NCI-H748 (cell line): Measurements from ENCODE around the gene CHD9NB.
A peak's percentile ranks its signal among the peaks of the same experiment; 100 is the strongest.
"Not testable (repeated sequence)": the region's sequence is repeated elsewhere in the genome, so short reads cannot be mapped to it uniquely, and the experiment has no call there.

Experiments used
- DNase-seq: peaks from one replicate; lab custom pipeline; 2025; ENCODE audit not compliant: unreplicated experiment; lab: John Stamatoyannopoulos, UW

CHD9NB gene

GRCh38 chr16:53084141-53084541, 31.4 kb upstream of the CHD9NB start:
- DNase-seq: no peak

DNA sequence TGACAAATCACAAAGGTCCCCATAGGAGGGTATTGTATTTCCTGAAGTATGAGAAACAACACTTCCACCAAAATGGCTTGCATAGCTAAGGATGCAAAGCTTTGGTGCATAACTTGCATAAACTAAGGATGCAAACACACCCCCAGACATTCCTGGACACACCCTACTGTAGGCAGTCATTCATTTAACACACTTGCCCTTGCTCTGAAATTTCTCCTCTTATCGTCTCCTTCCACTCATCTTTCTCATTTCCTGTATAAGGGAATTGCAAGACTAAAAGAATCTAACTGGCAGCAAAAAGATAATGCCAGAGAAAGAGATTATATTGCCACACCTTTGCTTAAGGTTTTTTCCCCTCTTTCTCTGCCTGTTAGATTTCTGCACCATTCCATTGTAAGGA, 30.4 kb upstream of the CHD9NB start:
- no peak for DNase-seq

- no peak for DNase-seq
These were observed 29.8 kb upstream of the CHD9NB start for GRCh38 chr16:53082509-53082908.

DNA sequence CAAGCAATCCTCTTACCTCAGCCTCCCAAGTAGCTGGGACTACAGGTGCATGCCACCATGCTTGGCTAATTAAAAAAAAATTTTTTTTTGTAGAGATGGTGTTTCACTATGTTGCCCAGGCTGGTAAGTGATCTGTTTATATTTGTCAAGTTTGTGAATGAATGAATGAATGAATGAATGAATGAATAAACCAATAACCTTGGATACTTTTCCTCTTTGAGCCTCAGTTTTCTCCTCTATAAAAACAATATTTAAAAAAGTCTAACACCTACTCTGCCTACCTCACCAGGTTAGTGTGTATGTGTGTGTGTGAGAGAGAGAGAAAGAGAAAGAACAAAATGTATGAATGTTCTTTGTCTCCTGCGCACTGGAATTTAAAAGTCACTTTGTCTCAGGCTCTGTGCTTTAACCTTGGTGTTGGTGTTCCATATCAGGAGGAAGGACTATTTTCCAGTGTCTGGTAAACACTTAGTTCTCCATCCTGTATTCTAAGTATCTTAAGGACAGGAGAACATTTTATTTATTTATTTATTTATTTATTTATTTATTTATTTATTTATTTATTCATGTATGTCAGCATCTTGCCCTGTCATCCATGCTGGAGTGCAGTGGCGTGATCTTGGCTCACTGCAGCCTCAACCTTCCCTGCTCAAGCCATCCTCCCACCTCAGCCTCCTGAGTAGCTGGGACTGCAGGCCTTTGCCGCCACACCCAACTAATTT, 29.1 kb upstream of the CHD9NB start:
- DNase-seq: no peak

GRCh38 chr16:53081032-53081424, 28.3 kb upstream of the CHD9NB start:
- no peak for DNase-seq

DNA sequence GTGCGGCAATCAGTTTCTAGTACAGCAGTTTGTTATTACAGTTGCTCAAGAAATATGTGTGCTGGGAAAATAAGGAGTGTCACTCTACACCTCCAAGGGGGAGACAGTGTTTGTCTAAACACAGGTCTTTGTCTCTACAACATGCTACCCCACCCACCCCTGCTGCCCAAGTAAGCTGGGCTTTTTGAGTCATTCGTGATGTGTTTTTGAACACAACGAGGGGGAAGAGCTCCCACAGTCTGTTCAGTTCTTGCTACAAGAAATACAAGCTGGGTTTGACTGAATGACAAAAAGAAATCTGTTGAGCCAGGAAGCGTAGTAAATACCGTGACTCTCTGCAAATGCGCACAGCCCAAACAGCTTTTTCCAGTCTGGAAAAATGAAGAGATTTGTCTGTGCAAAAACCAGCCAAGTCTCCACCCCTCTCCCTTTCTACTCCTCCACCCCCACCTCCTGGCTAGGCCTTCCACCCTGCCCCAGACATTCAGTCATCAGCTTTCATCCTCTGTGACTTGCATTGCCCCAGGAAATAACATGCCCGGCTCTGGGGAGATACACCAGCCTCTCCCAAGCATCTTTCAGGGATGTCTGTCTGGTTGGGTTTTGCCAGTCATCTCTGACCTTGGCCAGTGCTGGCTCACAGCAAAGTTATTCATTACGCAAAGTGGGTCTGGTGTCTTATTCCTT, 27.8 kb upstream of the CHD9NB start:
- no peak for DNase-seq

GRCh38 chr16:53078765-53079485, 26.2 kb upstream of the CHD9NB start:
- DNase-seq: no peak

- no peak for DNase-seq
These were observed 25.6 kb upstream of the CHD9NB start for GRCh38 chr16:53078247-53078646.

- not testable (repeated sequence) for DNase-seq
These were observed 22.8 kb upstream of the CHD9NB start for GRCh38 chr16:53075461-53075860.

DNA sequence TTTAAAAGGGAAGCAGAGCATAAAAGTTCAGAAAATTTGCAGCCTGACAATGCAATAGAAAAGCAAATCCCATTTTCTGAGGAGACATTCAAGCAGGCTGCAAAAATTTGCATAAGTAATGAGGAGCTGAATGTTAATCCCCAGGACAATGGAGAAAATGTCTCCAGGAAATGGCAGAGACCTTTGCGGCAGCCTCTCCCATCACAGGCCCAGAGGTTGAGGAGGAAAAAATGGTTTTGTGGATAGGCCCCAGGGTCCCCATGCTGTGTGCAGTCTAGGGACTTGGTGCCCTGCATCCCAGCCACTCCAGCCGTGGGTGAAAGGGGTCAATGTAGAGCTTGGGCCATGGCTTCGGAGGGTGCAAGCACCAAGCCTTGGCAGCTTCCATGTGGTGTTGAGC, 21.6 kb upstream of the CHD9NB start:
- not testable (repeated sequence) for DNase-seq

DNA sequence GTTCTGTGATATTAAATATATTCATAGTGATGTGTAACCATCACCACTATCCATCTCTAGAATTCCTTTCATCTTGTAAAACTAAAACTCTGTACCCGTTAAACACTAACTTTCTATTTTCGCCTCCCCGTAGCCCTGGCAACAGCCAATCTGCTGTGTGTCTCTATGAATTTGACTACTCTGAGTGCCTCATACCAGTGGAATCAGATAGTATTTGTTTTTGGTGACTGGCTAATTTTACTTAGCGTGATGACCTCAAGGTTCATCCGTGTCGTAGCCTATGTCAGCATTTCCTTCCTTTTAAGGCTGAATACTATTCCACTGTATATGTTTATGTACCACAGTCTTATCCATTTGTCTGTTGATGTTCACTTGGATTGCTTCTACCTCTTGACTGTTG, 20.3 kb upstream of the CHD9NB start:
- no peak for DNase-seq

DNA sequence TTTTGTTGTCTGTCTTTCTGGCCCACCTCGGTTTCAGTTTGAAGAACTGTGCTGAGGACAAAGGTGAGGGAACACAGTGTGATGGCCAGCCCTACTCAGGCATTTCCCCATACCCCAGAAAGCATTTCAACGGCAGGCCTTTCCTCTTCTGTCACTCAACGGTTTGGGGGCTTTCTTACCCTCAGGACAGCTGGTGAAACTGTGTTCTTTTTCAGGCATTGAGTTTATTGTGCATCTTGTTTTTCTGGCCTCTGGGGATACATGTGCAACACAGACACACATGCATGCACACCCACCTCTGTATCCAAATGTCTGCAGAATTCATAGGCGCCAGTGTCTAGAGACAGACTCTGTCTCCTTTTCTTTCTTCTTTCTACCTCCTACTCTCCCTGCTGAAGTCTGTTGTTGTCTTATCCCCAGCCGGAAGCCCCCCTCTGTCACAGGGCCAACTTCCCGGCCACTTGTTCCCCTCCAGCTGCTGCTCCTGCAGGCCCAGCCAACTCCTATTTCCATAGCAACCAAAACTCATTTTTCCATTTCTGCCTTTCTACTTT, 19.1 kb upstream of the CHD9NB start:
- peak; percentile 3 for DNase-seq

- DNase-seq: no peak
These were observed 17.1 kb upstream of the CHD9NB start for GRCh38 chr16:53069772-53070171.

DNA sequence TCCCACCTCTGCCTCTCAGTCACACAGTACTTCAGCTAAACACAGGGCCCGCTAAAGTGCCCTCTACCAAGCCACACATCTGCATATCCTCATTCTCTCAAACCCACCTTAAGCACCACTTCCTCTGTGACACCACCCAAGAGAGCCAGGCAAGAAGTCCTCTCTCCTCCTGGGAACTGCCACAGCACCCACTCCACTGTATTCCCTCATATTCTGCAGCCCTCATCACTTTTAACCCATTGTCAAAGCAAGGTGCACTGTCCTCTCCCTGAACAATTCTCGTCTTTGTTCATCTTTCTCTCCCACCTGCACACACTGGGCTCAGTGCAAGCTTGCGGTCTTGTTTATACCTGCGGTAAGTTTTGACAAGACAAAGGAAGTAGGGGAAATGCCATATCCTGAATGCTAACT, 15.7 kb upstream of the CHD9NB start:
- no peak for DNase-seq

DNA sequence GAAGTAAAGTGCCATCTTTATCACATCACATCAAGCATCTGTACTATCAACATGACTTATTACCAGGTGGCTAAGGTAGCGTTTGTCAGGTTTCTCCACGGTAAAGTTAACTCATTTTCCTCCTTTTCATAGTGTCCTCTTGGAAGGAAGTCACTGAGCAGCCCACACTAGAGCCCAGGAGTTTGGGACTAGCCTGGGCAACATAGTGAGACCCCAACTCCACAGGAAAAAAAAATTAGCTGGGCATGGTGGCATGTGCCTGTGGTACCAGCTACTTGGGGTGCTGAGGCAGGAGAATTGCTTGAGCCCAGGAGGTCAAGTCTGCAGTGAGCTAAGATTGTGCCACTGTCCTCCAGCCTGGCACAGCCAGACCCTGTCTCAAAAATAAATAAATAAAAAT, 15.0 kb upstream of the CHD9NB start:
- no peak for DNase-seq

DNA sequence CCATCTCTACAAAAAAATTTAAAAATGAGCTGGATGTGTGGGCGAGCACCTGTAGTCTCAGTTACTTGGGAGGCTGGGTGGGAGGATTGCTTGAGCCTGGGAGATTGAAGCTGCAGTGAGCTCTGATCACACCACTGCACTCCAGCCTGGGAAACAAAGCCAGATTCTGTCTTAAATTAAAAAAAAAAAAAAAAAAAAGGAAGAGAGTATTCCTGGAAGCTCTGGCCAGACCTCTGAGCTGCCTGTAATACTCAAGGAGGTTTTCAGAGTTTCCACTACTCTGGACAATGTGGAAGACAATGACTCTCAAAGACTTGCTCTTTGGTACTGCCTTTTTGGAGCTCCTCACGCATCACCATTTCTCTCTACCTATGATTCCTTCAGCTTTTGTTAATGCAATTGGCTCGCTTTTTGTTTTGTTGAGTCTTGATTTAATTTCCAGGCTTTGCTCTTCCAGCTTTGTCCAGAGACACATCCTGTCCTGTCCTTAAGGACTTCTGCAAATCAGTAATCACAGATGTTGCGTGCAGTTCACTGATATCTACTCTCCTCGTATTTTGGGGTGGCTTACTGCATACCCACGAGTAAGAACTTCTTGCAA, 12.9 kb upstream of the CHD9NB start:
- DNase-seq: no peak

GRCh38 chr16:53064081-53064578, 11.4 kb upstream of the CHD9NB start:
- no peak for DNase-seq

GRCh38 chr16:53061701-53062159, 9.0 kb upstream of the CHD9NB start:
- no peak for DNase-seq

DNA sequence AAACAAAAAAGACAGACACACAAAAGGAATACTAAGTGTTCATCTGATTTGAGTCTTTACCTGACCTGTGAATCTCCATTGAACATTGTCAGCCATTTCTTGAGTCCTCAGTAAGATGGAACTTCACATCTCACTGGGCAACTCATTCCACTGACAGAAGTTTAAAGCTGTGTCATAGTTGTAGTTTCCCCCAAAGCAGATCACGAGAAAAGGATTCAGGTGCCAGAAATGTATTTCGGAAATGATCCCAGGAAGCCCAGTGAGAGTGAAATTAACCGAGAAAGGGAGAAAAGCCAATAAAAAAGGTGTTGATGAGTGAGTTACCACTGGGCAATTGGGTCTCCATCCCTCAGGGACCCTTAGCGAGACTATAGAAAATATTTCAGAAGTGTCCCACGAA, 8.6 kb upstream of the CHD9NB start:
- DNase-seq: no peak

DNA sequence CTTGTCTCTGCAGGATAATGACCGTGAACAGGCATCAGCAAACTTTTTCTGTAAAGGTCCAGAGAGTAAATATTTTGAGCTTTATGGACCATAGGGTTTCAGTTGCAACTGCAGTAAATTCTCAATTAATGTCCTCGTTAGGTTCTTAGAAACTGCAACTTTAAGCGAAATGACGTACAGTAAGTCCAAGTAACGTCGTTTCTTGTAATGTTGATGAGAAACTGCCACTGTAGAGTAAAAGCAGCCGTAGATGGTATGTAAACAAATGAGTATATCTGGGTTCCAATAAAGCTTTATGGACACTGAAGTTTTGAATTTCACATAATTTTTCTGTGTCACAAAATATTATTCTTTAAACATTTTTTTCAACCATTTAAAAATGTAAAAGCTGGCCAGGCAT, 7.0 kb upstream of the CHD9NB start:
- no peak for DNase-seq

GRCh38 chr16:53058882-53059281, 6.2 kb upstream of the CHD9NB start:
- no peak for DNase-seq
